Measurements from ENCODE around the gene MYLK.

Gene MYLK

DNA sequence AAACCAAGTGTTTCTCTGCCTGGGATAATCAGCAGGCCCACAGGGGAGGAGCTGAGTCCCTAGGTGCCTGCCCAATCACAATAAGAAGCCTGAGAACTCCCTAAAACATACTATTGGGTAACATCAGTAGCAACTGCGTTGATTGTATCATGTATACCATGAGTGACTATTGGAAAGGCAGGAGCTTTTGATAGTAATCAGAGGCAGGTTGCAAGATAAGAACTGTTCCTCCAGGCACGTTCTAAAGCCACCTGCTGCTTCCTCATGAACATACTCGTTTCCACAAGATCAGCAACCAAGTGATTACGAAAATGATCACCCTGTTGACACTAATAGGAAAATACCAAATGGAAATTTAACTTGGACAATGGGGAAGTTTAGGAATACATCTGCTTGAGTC, 6.7 kb downstream of the MYLK start:
- no peak for DNase-seq

DNA sequence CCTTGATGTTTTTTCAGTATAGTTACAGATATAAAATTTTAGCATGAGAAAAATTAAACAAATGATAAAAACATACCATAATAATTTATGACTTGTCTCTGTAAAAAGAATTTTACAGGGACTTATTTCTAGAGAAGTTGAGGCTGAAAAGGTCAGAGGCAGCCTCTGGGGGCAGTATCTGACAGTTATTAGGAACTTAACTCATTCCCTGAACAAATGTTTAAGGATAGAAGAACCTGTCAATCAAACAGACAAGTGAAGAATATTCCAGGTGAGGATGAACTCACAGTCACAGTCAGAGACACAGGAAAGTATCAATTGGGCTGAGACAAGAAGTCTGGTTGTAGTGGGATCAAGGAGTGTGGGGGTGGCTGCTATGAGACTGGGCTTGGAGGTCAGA, 7.3 kb downstream of the MYLK start:
- DNase-seq = peak; percentile 3

- no peak for DNase-seq
Observed at GRCh38 chr3:123872621-123873020, 11.5 kb downstream of the MYLK start.

GRCh38 chr3:123871946-123872345, 12.2 kb downstream of the MYLK start:
- DNase-seq = no peak

- no peak for DNase-seq
Observed at GRCh38 chr3:123870033-123870432, 14.1 kb downstream of the MYLK start.

DNA sequence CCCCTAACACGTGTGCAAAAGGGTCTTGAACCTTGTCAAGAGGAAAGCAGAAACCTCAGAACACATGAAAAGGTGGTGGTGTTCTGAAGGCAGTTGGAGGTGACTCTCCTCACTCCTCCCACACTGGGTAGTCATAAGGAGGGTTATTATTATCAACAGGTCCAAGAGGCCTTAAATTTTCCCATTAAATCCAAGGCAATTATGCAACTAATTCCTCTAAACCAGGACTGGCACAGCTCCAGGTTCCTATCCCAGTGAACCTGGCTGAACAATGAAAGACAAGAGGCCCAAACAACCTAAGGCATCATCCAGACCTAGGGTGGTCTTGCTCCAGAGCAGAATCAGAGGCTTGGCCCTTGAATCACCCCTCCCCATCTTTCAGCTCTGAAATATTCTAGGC, 15.0 kb downstream of the MYLK start:
- no peak for DNase-seq

GRCh38 chr3:123864706-123865105, 19.4 kb downstream of the MYLK start:
- no peak for DNase-seq

DNA sequence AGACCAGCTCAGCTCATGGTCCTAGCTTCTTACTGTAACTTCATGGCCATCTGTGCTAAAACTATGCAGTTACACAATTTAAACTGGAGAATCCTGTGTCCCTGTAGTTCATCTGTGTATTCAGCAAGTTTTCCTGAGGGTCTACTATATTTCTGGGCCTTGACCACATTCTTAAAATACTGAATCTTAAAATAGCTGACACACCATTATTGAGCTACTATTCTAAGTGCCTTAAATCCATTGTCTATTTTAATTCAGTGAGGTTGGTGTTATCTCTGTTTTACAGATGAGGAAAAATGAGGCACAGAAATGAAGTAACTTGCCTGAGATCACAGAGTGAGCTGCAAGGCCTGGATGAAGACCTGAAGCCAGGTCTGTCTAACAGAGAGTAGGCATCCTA, 22.0 kb downstream of the MYLK start:
- DNase-seq = no peak

- no peak for DNase-seq
Observed at GRCh38 chr3:123861081-123861836, 22.9 kb downstream of the MYLK start.

DNA sequence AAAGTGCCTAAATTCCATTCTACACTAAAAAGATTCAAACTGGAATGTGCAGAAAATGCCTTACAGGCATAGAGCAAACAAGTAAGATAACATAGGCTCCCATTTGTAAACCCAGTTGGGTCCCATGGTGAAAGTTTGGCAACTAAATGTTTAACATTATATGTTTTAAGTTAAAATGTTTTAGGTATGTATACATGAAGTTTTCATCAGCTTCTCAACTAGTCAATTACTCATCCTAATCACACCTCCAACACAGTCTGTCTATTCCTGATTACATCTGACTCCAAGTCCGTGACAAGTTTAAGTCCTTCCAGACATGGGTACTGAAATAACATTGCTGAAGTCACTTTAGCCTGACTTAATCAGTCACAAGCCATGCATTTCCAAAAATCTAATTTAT, 25.0 kb downstream of the MYLK start:
- no peak for DNase-seq

DNA sequence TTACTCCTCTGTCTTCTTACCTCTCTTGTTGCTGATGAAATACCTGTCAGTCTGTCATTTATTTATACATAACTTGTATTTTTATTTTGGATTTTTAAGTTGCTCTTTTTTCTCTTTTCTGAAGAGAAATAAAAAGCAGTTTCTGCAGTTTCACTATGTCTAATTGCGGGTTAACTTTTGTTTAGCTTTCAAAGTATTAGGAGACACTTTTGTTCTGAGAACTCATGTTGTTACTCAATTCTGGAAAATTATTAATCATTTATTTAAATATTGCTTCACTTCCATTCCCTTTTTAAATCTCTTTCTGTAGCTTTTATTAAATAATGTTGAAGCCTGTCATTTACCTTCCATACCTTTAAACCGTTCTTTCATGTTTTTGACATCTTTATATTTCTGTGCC, 29.2 kb downstream of the MYLK start:
- no peak for DNase-seq

- DNase-seq = no peak
Observed at GRCh38 chr3:123853686-123854372, 30.3 kb downstream of the MYLK start.

DNA sequence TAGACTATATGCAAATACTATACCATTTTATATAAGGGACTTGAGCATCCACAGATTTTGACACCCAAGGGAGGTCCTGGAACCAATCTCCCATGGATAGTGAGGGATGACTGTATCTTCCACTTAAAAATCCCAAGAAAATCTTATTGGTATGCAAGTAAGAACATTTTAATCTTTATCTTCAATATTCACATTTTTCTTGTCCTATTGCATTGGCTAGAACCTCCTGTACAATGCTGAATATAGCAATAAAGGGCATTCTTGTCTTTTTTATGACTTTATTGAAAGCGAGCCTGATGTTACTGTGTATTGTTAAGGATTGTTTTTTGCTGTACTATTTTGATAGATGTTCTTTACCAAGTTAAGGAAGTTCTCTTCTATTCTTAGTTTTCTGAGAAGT, 36.9 kb downstream of the MYLK start:
- no peak for DNase-seq

DNA sequence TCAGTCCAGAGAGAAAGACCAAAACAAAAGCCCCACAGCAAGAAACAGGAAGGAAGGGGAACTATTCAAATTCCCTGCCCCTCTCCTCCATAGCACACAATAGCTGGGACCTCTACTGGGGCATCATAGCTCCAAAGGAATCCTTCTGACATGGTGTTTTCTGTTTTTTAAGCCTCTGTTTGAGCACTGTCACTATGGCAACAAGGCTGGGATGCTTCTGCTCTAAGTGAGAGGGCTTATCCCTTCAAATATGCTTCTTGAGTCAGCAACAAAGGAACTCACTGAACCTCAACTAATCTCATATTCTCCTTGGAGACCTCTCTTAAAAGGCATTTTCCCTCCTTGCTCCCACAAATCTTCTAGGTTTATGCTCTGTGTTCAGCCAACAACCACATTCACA, 40.5 kb downstream of the MYLK start:
- DNase-seq = no peak

DNA sequence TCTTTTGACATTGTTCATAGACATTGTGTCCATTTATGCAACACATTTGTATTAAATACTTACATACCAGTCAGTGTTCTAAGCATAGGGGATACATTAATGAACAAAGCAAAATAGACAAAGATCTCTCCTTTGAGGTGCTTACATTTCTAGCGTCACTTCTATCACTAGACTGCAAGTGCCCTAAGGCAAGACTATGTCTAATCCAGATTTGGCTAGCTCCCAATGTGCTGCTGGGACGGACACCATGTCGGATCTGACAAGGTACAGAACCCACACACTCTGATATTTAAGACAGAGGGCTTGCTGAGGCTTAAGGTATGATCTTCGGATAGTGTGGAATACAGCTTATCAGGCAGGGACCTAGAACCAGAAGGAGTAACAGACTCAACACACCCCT, 41.4 kb downstream of the MYLK start:
- no peak for DNase-seq

GRCh38 chr3:123841476-123842238, 42.5 kb downstream of the MYLK start:
- no peak for DNase-seq

DNA sequence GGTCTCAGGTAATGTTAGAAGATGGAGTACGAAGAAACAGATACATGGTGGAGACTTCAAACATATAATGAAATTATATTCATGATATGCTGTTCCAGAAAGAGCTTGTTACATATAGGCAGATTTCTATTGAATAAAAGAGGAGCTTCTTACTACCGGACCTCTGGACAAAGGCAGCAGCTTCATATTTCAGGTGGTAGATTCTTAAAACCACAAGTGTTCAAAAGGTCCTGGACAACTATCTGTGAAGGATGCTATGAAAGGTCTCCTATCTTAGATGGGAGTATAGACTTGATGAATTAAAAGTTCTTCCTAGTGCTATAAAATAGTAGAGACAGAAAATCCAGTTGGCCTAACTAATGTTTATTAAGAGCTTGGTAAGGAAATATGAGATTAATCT, 43.2 kb downstream of the MYLK start:
- DNase-seq = no peak

DNA sequence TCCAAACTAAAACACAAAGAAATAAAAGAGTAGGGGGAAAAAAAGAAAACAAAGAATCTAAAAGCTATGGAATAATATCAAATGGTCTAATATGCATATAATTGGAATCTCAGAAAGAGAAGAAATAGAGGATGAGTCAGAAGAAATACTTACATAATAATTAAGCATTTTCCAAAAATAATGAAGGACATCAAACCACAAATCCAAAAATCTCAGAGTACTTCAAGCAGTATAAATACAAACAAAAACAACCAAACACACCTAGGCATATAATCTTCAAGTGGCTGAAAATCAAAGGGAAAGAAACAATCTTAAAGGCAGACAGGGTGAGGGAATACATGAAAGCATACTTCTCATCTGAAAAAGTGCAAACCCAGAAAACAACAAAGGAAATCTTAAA, 46.3 kb downstream of the MYLK start:
- DNase-seq = no peak

- DNase-seq = no peak
Observed at GRCh38 chr3:123834631-123835030, 49.5 kb downstream of the MYLK start.

- DNase-seq = no peak
Observed at GRCh38 chr3:123833398-123833785, 50.7 kb downstream of the MYLK start.

GRCh38 chr3:123832692-123833397, 51.3 kb downstream of the MYLK start:
- no peak for DNase-seq

- no peak for DNase-seq
Observed at GRCh38 chr3:123831420-123831819, 52.7 kb downstream of the MYLK start.

- DNase-seq = peak; percentile 5
Observed at GRCh38 chr3:123821920-123822319, 62.2 kb downstream of the MYLK start.
